Measurements from ENCODE around the gene LRRTM4. TPM values are rescaled to one million over a fixed set of nuclear protein-coding genes. Genes with fewer than 3 reads are reported as not detected.

Gene LRRTM4
- total RNA-seq, 4 donors from 2014 or later = 0.27 to 0.32 TPM; not detected in 2

DNA sequence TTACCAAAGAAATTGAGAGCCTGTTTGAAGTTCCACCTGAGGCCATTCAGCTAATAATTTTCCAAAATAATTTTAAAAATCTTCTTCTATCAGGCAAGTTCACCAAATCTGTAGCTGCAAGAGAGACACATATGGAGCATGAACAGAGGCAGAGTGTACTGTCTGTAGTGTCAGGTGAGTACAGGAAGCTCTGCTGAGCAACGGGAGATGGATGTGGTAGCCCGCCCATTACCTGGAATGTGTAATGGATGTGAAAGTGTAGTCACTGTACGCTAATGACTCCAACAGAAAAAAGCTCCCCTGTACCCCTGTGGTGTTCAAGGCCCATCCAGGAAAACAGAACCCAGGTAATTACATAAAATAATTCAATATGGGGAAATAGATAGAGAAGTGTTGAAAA is 311.5 kb downstream of the LRRTM4 start:
- Histone ChIP-seq H3K27me3 (no peaks in the 10 kb centered on the region), H3K27ac (no peak overlapping the region), H3K4me1 (no peaks in the 10 kb centered on the region), H3K9me3 (no peaks in the 10 kb centered on the region), H3K4me3 (no peak overlapping the region), H3K36me3 (no peaks in the 10 kb centered on the region)
- in situ Hi-C loops (cut with MboI; ENCODE audit: low pct_ligation_motif_present in 1 of 4, low pct_unique_long_range_greater_than_20kb in 1 of 4, low sequenced_read_pairs in 3 of 4) = no loop called here
- WGBS, 2 donors (ENCODE audit: low coverage in 1 of 2) = 69 to 71% methylated on average over 3 of the region's 3 CpGs
- no peak for DNase-seq
- intact Hi-C loops (cut with DNase I; ENCODE audit: low total_unique reads) = no loop called here
- TF ChIP-seq EP300 (IDR thresholded peaks at IDR 0.05; ENCODE audit: low read depth) (no peak), POLR2A (IDR thresholded peaks at IDR 0.05) (no peak), POLR2AphosphoS5 (IDR thresholded peaks at IDR 0.05) (no peak)
- TF ChIP-seq, protein P1, sequence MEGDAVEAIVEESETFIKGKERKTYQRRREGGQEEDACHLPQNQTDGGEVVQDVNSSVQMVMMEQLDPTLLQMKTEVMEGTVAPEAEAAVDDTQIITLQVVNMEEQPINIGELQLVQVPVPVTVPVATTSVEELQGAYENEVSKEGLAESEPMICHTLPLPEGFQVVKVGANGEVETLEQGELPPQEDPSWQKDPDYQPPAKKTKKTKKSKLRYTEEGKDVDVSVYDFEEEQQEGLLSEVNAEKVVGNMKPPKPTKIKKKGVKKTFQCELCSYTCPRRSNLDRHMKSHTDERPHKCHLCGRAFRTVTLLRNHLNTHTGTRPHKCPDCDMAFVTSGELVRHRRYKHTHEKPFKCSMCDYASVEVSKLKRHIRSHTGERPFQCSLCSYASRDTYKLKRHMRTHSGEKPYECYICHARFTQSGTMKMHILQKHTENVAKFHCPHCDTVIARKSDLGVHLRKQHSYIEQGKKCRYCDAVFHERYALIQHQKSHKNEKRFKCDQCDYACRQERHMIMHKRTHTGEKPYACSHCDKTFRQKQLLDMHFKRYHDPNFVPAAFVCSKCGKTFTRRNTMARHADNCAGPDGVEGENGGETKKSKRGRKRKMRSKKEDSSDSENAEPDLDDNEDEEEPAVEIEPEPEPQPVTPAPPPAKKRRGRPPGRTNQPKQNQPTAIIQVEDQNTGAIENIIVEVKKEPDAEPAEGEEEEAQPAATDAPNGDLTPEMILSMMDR (IDR thresholded peaks at IDR 0.05) = no peak

DNA sequence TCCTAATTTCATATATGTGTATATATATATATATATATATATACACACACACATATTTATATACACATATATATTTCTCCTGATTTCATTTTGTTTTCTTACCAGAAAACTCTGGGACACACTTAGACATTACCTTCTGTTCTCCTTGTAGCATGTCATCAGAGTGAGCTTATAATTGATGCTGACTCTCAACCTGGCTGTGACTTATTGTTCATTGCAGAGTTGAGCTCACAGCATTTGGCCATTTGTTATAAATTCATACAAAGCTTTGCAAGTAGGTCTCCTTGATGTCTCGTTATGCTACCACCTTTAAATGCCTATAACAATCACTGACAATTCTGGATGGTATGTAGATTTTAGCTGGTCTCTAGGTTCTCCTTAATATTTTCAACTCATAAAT is 314.8 kb downstream of the LRRTM4 start:
- TF ChIP-seq POLR2A (IDR thresholded peaks at IDR 0.05) = no peak
- TF ChIP-seq POLR2AphosphoS5 (IDR thresholded peaks at IDR 0.05) = no peak
- no peak for TF ChIP-seq EP300 (IDR thresholded peaks at IDR 0.05; ENCODE audit: low read depth)
- TF ChIP-seq, protein P1 (IDR thresholded peaks at IDR 0.05) = no peak
- Histone ChIP-seq H3K27me3 (no peaks in the 10 kb centered on the region), H3K4me1 (no peaks in the 10 kb centered on the region), H3K36me3 (no peaks in the 10 kb centered on the region), H3K27ac (no peak overlapping the region), H3K4me3 (no peak overlapping the region), H3K9me3 (no peaks in the 10 kb centered on the region)
- intact Hi-C loops (cut with DNase I; ENCODE audit: low total_unique reads) (no loop called here), in situ Hi-C loops (cut with MboI; ENCODE audit: low pct_ligation_motif_present in 1 of 4, low pct_unique_long_range_greater_than_20kb in 1 of 4, low sequenced_read_pairs in 3 of 4) (no loop called here)
- 78 to 87% methylated on average over 1 of the region's 1 CpG for WGBS, 2 donors (ENCODE audit: low coverage in 1 of 2)
- DNase-seq = no peak

DNA sequence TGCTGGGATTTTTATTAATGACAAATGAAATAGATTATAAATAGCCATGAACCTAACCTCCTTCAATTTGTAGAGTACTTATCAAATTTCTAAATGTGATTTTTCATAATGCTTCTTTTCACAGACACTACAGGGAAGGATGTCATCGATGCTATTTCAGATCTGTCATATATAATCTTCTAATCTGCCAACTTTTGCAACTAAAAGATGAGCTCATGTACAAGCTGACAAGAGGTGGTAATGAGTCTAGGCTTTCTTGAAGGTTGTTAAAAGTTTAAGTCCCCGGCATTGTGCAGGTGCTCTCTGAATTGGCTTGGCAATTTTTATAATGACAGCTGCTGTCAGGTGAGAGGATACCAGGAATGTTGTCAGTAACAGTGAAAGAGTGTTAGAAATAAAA is 320.4 kb downstream of the LRRTM4 start:
- Histone ChIP-seq H3K27ac (no peak overlapping the region), H3K36me3 (no peaks in the 10 kb centered on the region), H3K9me3 (no peaks in the 10 kb centered on the region), H3K4me1 (no peaks in the 10 kb centered on the region), H3K27me3 (no peaks in the 10 kb centered on the region), H3K4me3 (no peak overlapping the region)
- intact Hi-C loops (cut with DNase I; ENCODE audit: low total_unique reads) = no loop called here
- in situ Hi-C loops (cut with MboI; ENCODE audit: low pct_ligation_motif_present in 1 of 4, low pct_unique_long_range_greater_than_20kb in 1 of 4, low sequenced_read_pairs in 3 of 4) = no loop called here
- 76 to 82% methylated on average over 2 of the region's 2 CpGs for WGBS, 2 donors (ENCODE audit: low coverage in 1 of 2)
- no peak for TF ChIP-seq POLR2AphosphoS5 (IDR thresholded peaks at IDR 0.05)
- TF ChIP-seq EP300 (IDR thresholded peaks at IDR 0.05; ENCODE audit: low read depth) = no peak
- TF ChIP-seq, protein P1 (IDR thresholded peaks at IDR 0.05) = no peak
- TF ChIP-seq POLR2A (IDR thresholded peaks at IDR 0.05) = no peak
- no peak for DNase-seq

DNA sequence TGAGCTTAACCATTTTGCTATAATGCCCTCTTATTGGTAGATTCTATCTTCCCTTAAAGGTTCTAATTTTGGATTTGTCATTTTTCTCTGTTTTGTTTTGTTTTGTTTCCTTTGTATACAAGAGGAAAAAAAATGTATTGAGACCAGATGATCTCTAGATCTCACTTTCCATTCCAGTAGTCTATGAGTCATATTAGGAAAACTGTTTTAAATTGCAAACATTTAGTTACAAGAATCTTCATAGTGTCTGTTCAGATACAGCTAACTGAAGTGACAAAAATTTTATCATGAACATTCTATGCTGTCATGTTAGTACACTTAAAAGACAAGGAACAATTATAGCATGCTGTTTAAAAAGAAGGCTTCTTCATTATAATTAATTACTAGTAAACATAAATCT is 322.8 kb downstream of the LRRTM4 start:
- no peaks in the 10 kb centered on the region for H3K27me3 ChIP-seq
- in situ Hi-C loops (cut with MboI; ENCODE audit: low pct_ligation_motif_present in 1 of 4, low pct_unique_long_range_greater_than_20kb in 1 of 4, low sequenced_read_pairs in 3 of 4) = no loop called here
- H3K9me3 ChIP-seq = no peaks in the 10 kb centered on the region
- H3K27ac ChIP-seq = no peak overlapping the region
- H3K36me3 ChIP-seq = no peaks in the 10 kb centered on the region
- intact Hi-C loops (cut with DNase I; ENCODE audit: low total_unique reads) = no loop called here
- H3K4me1 ChIP-seq = no peaks in the 10 kb centered on the region
- H3K4me3 ChIP-seq = no peak overlapping the region
- DNase-seq = no peak
- no peak for TF ChIP-seq EP300 (IDR thresholded peaks at IDR 0.05; ENCODE audit: low read depth)

DNA sequence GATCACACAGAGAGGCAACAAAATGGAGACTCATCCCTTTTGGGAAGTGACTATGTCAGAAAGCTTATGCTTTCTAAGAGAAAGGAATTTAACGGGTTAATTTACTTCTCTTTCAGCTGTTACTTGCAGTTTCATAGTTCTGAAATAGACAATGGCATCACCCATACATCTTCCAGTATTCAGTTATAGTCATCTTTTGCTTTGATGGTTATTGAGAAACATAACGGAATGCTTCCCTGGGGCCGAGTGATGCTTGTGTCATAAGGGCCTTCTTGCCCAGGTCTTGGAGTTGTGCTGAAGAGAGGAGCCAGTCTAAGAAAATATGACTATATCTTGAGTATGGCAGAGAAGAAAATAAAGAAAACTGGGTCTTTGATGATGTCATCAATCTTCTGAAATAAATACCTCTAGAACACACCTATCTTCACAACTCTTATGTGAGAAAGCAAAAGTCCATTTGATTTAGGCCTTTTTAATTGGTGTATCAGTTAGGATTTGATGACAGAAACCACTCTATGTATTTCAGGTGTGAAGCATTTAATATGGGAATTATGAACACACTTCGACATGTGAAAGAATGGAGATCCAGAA is 328.2 kb downstream of the LRRTM4 start:
- no peaks in the 10 kb centered on the region for H3K36me3 ChIP-seq
- no peak for DNase-seq
- in situ Hi-C loops (cut with MboI; ENCODE audit: low pct_ligation_motif_present in 1 of 4, low pct_unique_long_range_greater_than_20kb in 1 of 4, low sequenced_read_pairs in 3 of 4) (no loop called here), intact Hi-C loops (cut with DNase I; ENCODE audit: low total_unique reads) (no loop called here)
- no peak overlapping the region for H3K4me3 ChIP-seq
- no peaks in the 10 kb centered on the region for H3K9me3 ChIP-seq
- no peaks in the 10 kb centered on the region for H3K27me3 ChIP-seq
- 69 to 86% methylated on average over 2 to 4 of the region's 4 CpGs for WGBS, 2 donors (ENCODE audit: low coverage in 1 of 2)
- no peak overlapping the region for H3K27ac ChIP-seq
- TF ChIP-seq POLR2A (IDR thresholded peaks at IDR 0.05) (no peak), POLR2AphosphoS5 (IDR thresholded peaks at IDR 0.05) (no peak), EP300 (IDR thresholded peaks at IDR 0.05; ENCODE audit: low read depth) (no peak)
- TF ChIP-seq, protein P1 (IDR thresholded peaks at IDR 0.05) = no peak
- no peaks in the 10 kb centered on the region for H3K4me1 ChIP-seq

Measured in transverse colon (tissue), 4 donors.